Kidney epithelial cell (primary cell): Measurements from ENCODE around the gene WDR18. TPM values are rescaled to one million over a fixed set of nuclear protein-coding genes. Genes with fewer than 3 reads are reported as not detected.

Experiments
- DNase-seq: peaks from one replicate; pipeline ENCODE4 v3.0.0-alpha.2; 2010; ENCODE audit warnings: low read depth
- H3K27me3 ChIP-seq: 2 replicates; pipeline ENCODE4 v1.6.0; 2011; ENCODE audit warnings: low read length; ENCODE audit not compliant: control insufficient read depth, insufficient read depth
- H3K36me3 ChIP-seq: 2 replicates; pipeline ENCODE4 v1.5.1; 2011; ENCODE audit warnings: low read length; ENCODE audit not compliant: control insufficient read depth, insufficient read depth
- H3K4me3 ChIP-seq: 2 replicates; pipeline ENCODE4 v1.5.1; 2011; ENCODE audit warnings: low read depth, mild to moderate bottlenecking, control low read depth, low read length
- total RNA-seq: library from RNA; depleted of rRNA; stranded (reverse); fragments of >200 nt; gene quantifications from 2 replicates; pipeline ENCODE4 v1.2.3, GENCODE V29; 2015
- TF ChIP-seq, protein P1 (sequence below): IDR thresholded peaks from 2 replicates; pipeline ENCODE4 v1.5.1; 2011; ENCODE audit warnings: mild to moderate bottlenecking, moderate library complexity, low read length, control low read depth, inconsistent platforms; ENCODE audit not compliant: insufficient read depth, poor library complexity, severe bottlenecking

The WDR18 gene
- total RNA-seq, 1 donor from 2014 or later = 54.6 TPM

DNA sequence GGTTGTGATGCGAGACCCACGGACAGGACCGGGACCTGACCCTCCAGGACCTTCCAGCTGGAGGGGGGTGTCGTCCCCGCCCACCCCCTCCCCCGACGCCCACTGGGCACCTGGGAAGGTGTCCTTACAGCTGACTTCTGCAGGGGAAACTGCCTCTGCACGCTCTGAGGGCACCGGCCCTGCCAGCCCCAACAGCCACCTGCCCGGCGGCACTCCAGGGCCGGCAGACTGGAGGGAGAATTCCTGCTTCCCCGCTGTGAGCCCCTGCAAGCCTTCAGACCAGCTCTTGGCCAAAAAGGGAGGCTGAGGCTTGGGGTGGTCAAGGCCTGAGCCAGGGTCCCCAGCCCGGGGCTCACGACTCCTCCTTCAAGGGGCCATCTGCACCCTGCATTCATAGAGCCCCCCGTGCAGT is 43.5 kb downstream of the WDR18 start:
- DNase-seq = no peak
- Histone ChIP-seq H3K4me3 (peak overlapping the region; percentile 97), H3K27me3 (no peaks in the 10 kb centered on the region), H3K36me3 (peaks cover 3% of the 10 kb centered on the region)
- TF ChIP-seq, protein P1, sequence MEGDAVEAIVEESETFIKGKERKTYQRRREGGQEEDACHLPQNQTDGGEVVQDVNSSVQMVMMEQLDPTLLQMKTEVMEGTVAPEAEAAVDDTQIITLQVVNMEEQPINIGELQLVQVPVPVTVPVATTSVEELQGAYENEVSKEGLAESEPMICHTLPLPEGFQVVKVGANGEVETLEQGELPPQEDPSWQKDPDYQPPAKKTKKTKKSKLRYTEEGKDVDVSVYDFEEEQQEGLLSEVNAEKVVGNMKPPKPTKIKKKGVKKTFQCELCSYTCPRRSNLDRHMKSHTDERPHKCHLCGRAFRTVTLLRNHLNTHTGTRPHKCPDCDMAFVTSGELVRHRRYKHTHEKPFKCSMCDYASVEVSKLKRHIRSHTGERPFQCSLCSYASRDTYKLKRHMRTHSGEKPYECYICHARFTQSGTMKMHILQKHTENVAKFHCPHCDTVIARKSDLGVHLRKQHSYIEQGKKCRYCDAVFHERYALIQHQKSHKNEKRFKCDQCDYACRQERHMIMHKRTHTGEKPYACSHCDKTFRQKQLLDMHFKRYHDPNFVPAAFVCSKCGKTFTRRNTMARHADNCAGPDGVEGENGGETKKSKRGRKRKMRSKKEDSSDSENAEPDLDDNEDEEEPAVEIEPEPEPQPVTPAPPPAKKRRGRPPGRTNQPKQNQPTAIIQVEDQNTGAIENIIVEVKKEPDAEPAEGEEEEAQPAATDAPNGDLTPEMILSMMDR = no peak

DNA sequence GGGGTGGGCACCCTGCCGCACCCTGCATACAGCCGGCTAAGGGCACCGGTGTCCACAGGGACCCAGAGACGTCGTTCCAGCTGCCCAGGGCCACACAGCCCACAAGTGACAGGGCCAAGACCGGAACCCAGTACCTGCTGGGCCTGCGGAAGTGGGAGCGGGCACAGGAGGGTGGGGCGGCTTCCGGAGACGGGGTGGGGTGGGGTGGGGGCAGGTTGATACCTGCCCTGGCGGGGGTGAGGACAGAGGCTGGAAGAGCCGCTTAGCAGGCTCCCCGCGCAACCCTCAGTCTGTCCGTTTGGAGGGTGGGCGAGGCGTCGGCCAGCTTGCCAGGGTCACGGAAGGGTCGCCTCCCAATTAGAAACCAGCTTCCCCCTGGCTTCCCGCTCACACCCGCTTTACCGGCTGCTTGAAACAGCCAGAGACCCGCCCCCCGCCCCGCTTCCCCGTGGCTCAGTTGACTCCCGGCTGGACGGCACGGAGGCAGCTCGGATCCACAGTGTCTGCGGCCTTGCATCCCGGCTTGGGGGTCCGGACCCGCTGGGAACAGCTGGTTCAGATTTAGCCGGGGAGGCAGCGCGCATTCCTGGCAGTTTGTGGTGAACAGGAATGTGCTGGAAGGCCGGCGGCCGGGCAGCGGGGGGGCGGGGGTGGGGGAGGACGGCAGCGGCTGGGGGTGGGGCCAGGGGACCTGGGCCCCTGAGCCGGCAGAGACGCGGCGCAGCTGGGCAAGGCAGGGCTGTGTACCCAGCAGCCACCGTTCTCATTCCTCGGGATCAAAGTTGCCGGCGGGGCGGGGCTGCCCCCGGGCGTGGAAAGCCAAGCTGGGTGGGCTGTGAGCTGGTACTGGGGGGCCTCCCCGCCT is 44.1 kb downstream of the WDR18 start:
- TF ChIP-seq, protein P1 = no peak
- Histone ChIP-seq H3K27me3 (no peaks in the 10 kb centered on the region), H3K4me3 (peak overlapping the region; percentile 97), H3K36me3 (peaks cover 3% of the 10 kb centered on the region)
- DNase-seq = peak; percentile 66

DNA sequence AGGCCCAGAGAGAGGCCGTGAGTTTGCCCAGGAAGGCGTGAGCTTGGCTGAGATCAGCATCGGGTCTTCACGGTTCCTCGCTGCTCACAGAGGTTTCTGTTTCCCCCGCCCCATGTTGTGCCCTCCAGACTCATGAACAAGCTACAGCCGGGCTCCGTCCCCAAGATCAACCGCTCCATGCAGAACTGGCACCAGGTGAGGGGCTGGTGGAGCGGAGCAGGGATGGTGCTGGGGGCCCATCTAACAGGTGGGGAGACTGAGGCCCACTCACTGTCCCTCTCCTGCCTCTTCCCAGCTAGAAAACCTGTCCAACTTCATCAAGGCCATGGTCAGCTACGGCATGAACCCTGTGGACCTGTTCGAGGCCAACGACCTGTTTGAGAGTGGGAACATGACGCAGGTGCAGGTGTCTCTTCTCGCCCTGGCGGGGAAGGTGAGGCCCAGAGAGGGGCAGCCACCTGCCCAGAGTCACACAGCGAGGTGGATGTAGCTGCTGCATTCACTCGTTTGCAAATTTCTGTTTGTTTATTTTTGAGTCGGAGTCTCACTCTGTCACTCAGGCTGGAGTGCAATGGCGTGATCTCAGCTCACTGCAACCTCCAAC is 48.2 kb downstream of the WDR18 start:
- H3K36me3 ChIP-seq = peaks cover 6% of the 10 kb centered on the region

DNA sequence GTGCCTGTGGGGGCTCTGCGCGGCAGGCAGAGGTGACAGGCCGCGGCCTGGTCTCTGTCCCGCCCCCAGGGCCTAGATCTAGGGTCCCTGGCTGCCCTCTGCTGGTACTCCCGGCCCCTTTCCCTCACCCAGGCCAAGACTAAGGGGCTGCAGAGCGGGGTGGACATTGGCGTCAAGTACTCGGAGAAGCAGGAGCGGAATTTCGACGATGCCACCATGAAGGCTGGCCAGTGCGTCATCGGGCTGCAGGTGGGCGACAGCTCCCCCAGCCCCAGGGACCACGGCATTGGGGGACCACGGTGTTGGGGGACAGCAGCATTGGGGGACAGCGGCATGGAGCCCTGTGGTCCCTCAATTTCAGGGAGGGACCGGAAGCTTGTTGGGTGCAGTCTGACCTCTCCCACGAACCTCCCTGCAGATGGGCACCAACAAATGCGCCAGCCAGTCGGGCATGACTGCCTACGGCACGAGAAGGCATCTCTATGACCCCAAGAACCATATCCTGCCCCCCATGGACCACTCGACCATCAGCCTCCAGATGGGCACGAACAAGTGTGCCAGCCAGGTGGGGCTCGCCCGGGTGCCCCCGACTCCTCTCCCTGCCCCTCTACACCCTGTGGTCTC is 52.0 kb downstream of the WDR18 start:
- H3K36me3 ChIP-seq = peaks cover 6% of the 10 kb centered on the region
- TF ChIP-seq, protein P1 = no peak
- no peak overlapping the region for H3K4me3 ChIP-seq

More for the DNA sequence above, 48.2 kb downstream of the WDR18 start:
- DNase-seq = no peak
- TF ChIP-seq, protein P1 = no peak
- Histone ChIP-seq H3K4me3 (no peak overlapping the region), H3K27me3 (no peaks in the 10 kb centered on the region)

DNA sequence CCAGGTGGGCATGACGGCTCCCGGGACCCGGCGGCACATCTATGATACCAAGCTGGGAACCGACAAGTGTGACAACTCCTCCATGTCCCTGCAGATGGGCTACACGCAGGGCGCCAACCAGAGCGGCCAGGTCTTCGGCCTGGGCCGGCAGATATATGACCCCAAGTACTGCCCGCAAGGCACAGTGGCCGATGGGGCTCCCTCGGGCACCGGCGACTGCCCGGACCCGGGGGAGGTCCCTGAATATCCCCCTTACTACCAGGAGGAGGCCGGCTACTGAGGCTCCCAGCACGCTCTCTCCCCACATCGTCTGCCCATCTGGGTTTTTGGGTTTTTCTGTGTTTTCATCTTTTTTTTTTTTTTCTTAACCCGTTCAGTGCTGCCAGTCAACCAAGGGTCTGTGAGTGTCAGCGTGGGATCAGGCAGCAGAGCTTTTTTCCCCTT is 53.5 kb downstream of the WDR18 start:
- TF ChIP-seq, protein P1 = no peak
- DNase-seq = no peak
- Histone ChIP-seq H3K27me3 (no peaks in the 10 kb centered on the region), H3K36me3 (peaks cover 4% of the 10 kb centered on the region), H3K4me3 (no peak overlapping the region)

More for the DNA sequence above, 52.0 kb downstream of the WDR18 start:
- no peak for DNase-seq
- H3K27me3 ChIP-seq = no peaks in the 10 kb centered on the region
